ENCODE data around the gene KDM5A. TPM values are rescaled to one million over a fixed set of nuclear protein-coding genes. Genes with fewer than 3 reads are reported as not detected.

The KDM5A gene
- total and polyA plus RNA-seq, 2 donors, result 12.3 to 69.5 TPM

GRCh38 chr12:256958-257357, 132.2 kb downstream of the KDM5A start:
- DNase-seq (ENCODE audit: extremely low spot score), result no peak
- H3K4me3 ChIP-seq (ENCODE audit: low read depth, low read length), result no peak overlapping the region
- WGBS, result 69% methylated on average over 3 of the region's 3 CpGs
- no peaks in the 10 kb centered on the region for H3K4me1 ChIP-seq (ENCODE audit: insufficient read depth)
- H3K27ac ChIP-seq (ENCODE audit: low read depth), result no peak overlapping the region
- H3K36me3 ChIP-seq (ENCODE audit: insufficient read depth), result no peaks in the 10 kb centered on the region

- Histone ChIP-seq H3K27ac (ENCODE audit: low read depth) (no peak overlapping the region), H3K4me3 (ENCODE audit: low read depth, low read length) (no peak overlapping the region), H3K36me3 (ENCODE audit: insufficient read depth) (no peaks in the 10 kb centered on the region), H3K4me1 (ENCODE audit: insufficient read depth) (no peaks in the 10 kb centered on the region)
- DNase-seq (ENCODE audit: extremely low spot score), result no peak
- WGBS, result 94% methylated on average over 6 of the region's 6 CpGs
Measured at GRCh38 chr12:256225-256624, 132.9 kb downstream of the KDM5A start.

GRCh38 chr12:254912-255311, 134.2 kb downstream of the KDM5A start:
- Histone ChIP-seq H3K4me3 (ENCODE audit: low read depth, low read length) (no peak overlapping the region), H3K36me3 (ENCODE audit: insufficient read depth) (no peaks in the 10 kb centered on the region), H3K4me1 (ENCODE audit: insufficient read depth) (no peaks in the 10 kb centered on the region), H3K27ac (ENCODE audit: low read depth) (no peak overlapping the region)
- 81% methylated on average over 9 of the region's 9 CpGs for WGBS
- DNase-seq (ENCODE audit: extremely low spot score), result no peak

- no peak for DNase-seq (ENCODE audit: extremely low spot score)
- Histone ChIP-seq H3K4me1 (ENCODE audit: insufficient read depth) (no peaks in the 10 kb centered on the region), H3K4me3 (ENCODE audit: low read depth, low read length) (no peak overlapping the region), H3K27ac (ENCODE audit: low read depth) (no peak overlapping the region), H3K36me3 (ENCODE audit: insufficient read depth) (no peaks in the 10 kb centered on the region)
- WGBS, result 56% methylated on average over 10 of the region's 10 CpGs
Measured at GRCh38 chr12:254039-254438, 135.1 kb downstream of the KDM5A start.

- Histone ChIP-seq H3K27ac (ENCODE audit: low read depth) (no peak overlapping the region), H3K4me1 (ENCODE audit: insufficient read depth) (no peaks in the 10 kb centered on the region), H3K4me3 (ENCODE audit: low read depth, low read length) (no peak overlapping the region), H3K36me3 (ENCODE audit: insufficient read depth) (no peaks in the 10 kb centered on the region)
- DNase-seq (ENCODE audit: extremely low spot score), result no peak
- WGBS, result 77% methylated on average over 12 of the region's 12 CpGs
Measured at GRCh38 chr12:253116-253831, 135.8 kb downstream of the KDM5A start.

GRCh38 chr12:252636-253035, 136.5 kb downstream of the KDM5A start:
- WGBS, result 41% methylated on average over 5 of the region's 5 CpGs
- no peak overlapping the region for H3K4me3 ChIP-seq (ENCODE audit: low read depth, low read length)
- no peak for DNase-seq (ENCODE audit: extremely low spot score)
- no peaks in the 10 kb centered on the region for H3K4me1 ChIP-seq (ENCODE audit: insufficient read depth)
- no peaks in the 10 kb centered on the region for H3K36me3 ChIP-seq (ENCODE audit: insufficient read depth)
- H3K27ac ChIP-seq (ENCODE audit: low read depth), result no peak overlapping the region

- no peak for DNase-seq (ENCODE audit: extremely low spot score)
- Histone ChIP-seq H3K4me1 (ENCODE audit: insufficient read depth) (no peaks in the 10 kb centered on the region), H3K4me3 (ENCODE audit: low read depth, low read length) (no peak overlapping the region), H3K27ac (ENCODE audit: low read depth) (no peak overlapping the region), H3K36me3 (ENCODE audit: insufficient read depth) (no peaks in the 10 kb centered on the region)
- WGBS, result 82% methylated on average over 3 of the region's 3 CpGs
Measured at GRCh38 chr12:247271-247670, 141.8 kb downstream of the KDM5A start.

GRCh38 chr12:243381-243780, 145.7 kb downstream of the KDM5A start:
- no peaks in the 10 kb centered on the region for H3K36me3 ChIP-seq (ENCODE audit: insufficient read depth)
- H3K4me1 ChIP-seq (ENCODE audit: insufficient read depth), result no peaks in the 10 kb centered on the region
- DNase-seq (ENCODE audit: extremely low spot score), result no peak
- H3K4me3 ChIP-seq (ENCODE audit: low read depth, low read length), result no peak overlapping the region
- H3K27ac ChIP-seq (ENCODE audit: low read depth), result no peak overlapping the region
- WGBS, result 51% methylated on average over 4 of the region's 4 CpGs

GRCh38 chr12:242496-242895, 146.6 kb downstream of the KDM5A start:
- no peaks in the 10 kb centered on the region for H3K36me3 ChIP-seq (ENCODE audit: insufficient read depth)
- H3K27ac ChIP-seq (ENCODE audit: low read depth), result no peak overlapping the region
- no peak for DNase-seq (ENCODE audit: extremely low spot score)
- 93% methylated on average over 15 of the region's 15 CpGs for WGBS
- H3K4me1 ChIP-seq (ENCODE audit: insufficient read depth), result no peaks in the 10 kb centered on the region
- H3K4me3 ChIP-seq (ENCODE audit: low read depth, low read length), result no peak overlapping the region

- 90% methylated on average over 9 of the region's 9 CpGs for WGBS
- H3K27ac ChIP-seq (ENCODE audit: low read depth), result no peak overlapping the region
- DNase-seq (ENCODE audit: extremely low spot score), result no peak
- no peaks in the 10 kb centered on the region for H3K4me1 ChIP-seq (ENCODE audit: insufficient read depth)
- no peaks in the 10 kb centered on the region for H3K36me3 ChIP-seq (ENCODE audit: insufficient read depth)
- H3K4me3 ChIP-seq (ENCODE audit: low read depth, low read length), result no peak overlapping the region
Measured at GRCh38 chr12:241266-241665, 147.9 kb downstream of the KDM5A start.

GRCh38 chr12:240566-240965, 148.6 kb downstream of the KDM5A start:
- no peak overlapping the region for H3K27ac ChIP-seq (ENCODE audit: low read depth)
- no peak overlapping the region for H3K4me3 ChIP-seq (ENCODE audit: low read depth, low read length)
- H3K4me1 ChIP-seq (ENCODE audit: insufficient read depth), result no peaks in the 10 kb centered on the region
- 90% methylated on average over 9 of the region's 9 CpGs for WGBS
- H3K36me3 ChIP-seq (ENCODE audit: insufficient read depth), result no peaks in the 10 kb centered on the region
- DNase-seq (ENCODE audit: extremely low spot score), result no peak

- WGBS, result 67% methylated on average over 19 of the region's 19 CpGs
- no peaks in the 10 kb centered on the region for H3K36me3 ChIP-seq (ENCODE audit: insufficient read depth)
- H3K4me1 ChIP-seq (ENCODE audit: insufficient read depth), result no peaks in the 10 kb centered on the region
- DNase-seq (ENCODE audit: extremely low spot score), result no peak
- no peak overlapping the region for H3K27ac ChIP-seq (ENCODE audit: low read depth)
- H3K4me3 ChIP-seq (ENCODE audit: low read depth, low read length), result no peak overlapping the region
Measured at GRCh38 chr12:238736-239398, 150.3 kb downstream of the KDM5A start.

GRCh38 chr12:238116-238515, 151.0 kb downstream of the KDM5A start:
- Histone ChIP-seq H3K4me1 (ENCODE audit: insufficient read depth) (no peaks in the 10 kb centered on the region), H3K36me3 (ENCODE audit: insufficient read depth) (no peaks in the 10 kb centered on the region), H3K4me3 (ENCODE audit: low read depth, low read length) (no peak overlapping the region), H3K27ac (ENCODE audit: low read depth) (no peak overlapping the region)
- WGBS, result 86% methylated on average over 9 of the region's 9 CpGs
- DNase-seq (ENCODE audit: extremely low spot score), result no peak

- H3K4me3 ChIP-seq (ENCODE audit: low read depth, low read length), result no peak overlapping the region
- no peak for DNase-seq (ENCODE audit: extremely low spot score)
- H3K27ac ChIP-seq (ENCODE audit: low read depth), result no peak overlapping the region
- no peaks in the 10 kb centered on the region for H3K4me1 ChIP-seq (ENCODE audit: insufficient read depth)
- 86% methylated on average over 13 of the region's 13 CpGs for WGBS
- H3K36me3 ChIP-seq (ENCODE audit: insufficient read depth), result no peaks in the 10 kb centered on the region
Measured at GRCh38 chr12:237026-237815, 151.9 kb downstream of the KDM5A start.

Measured in urinary bladder (tissue), 4 donors.